GM18951 (cell line): Measurements from ENCODE around the gene INO80D.

Experiments
- POLR2A ChIP-seq: IDR thresholded peaks from 4 replicates; pipeline ENCODE4 v1.6.1; 2011; ENCODE audit warnings: mild to moderate bottlenecking; ENCODE audit not compliant: insufficient read length, insufficient read depth; ENCODE audit errors: extremely low read depth
- in situ Hi-C: fragments of 300-500 bp; cut with MboI; formaldehyde crosslinking; loops from one replicate; pipeline ENCODE4 v1.12.0; 2022; ENCODE audit warnings: low sequenced_read_pairs, mixed read lengths, inconsistent platforms; ENCODE audit not compliant: unreplicated experiment

INO80D gene

GRCh38 chr2:205946226-205946625, 139.7 kb downstream of the INO80D start:
- no peak for TF ChIP-seq POLR2A
- in situ Hi-C loops: no loop called here
